B cell (primary cell): ENCODE data around the gene ZBTB47. TPM values are rescaled to one million over a fixed set of nuclear protein-coding genes. Genes with fewer than 3 reads are reported as not detected.

Experiments used
- ATAC-seq: fragments of 200-7000 bp; cut with Tn5 transposase; one replicate; pipeline ENCODE4 v1.10.0; 2021; ENCODE audit warnings: low read depth, mild to moderate bottlenecking, moderate number of reproducible peaks, moderate library complexity
- CTCF ChIA-PET: fragments of 350-600 bp; sonication (Branson Sonifier 250); formaldehyde crosslinking; loops from one replicate; lab custom pipeline; 2021; ENCODE audit warnings: antibody characterized with exemption, inconsistent platforms; lab: Charles Lee
- POLR2A ChIA-PET: fragments of 350-600 bp; sonication (Branson Sonifier 250); formaldehyde crosslinking; loops from one replicate; lab custom pipeline; 2021; ENCODE audit warnings: antibody characterized with exemption; lab: Charles Lee
- DNase-seq: peaks from one replicate; pipeline ENCODE4 v3.0.0; 2013
- H2AFZ ChIP-seq: 2 replicates; pipeline ENCODE4 v1.6.1; 2012; ENCODE audit warnings: mild to moderate bottlenecking, low read depth, low read length; ENCODE audit not compliant: insufficient read depth, poor library complexity, severe bottlenecking
- H3K27ac ChIP-seq, 2 donors: 1 replicate in 1 of 2; 2 replicates in 1 of 2; pipeline ENCODE4 v1.5.1; 2012 to 2013; ENCODE audit warnings: low read length in 2 of 2, mild to moderate bottlenecking in 2 of 2, moderate library complexity in 1 of 2
- H3K27me3 ChIP-seq, 4 experiments: fragments of 200-600 bp in 1 of 4; sonication (generic) in 1 of 4; replicated peaks in 1 of 4; 1 replicate in 2 of 4; 2 replicates in 2 of 4; pipeline versions ENCODE4 v1.6.1 to v1.7.0; 2013 to 2016; ENCODE audit warnings: low read length in 3 of 4, mild to moderate bottlenecking in 2 of 4, mixed read lengths in 1 of 4, moderate library complexity in 1 of 4; ENCODE audit not compliant: insufficient read depth in 4 of 4, control insufficient read depth in 3 of 4; ENCODE audit errors: control extremely low read depth in 1 of 4
- H3K36me3 ChIP-seq, 2 experiments: replicated peaks in 1 of 2; 1 replicate in 1 of 2; 2 replicates in 1 of 2; pipeline versions ENCODE4 v1.6.1 to v1.7.1; 2013; ENCODE audit warnings: low read length in 1 of 2; ENCODE audit not compliant: insufficient read depth in 2 of 2, control insufficient read depth in 1 of 2; ENCODE audit errors: control extremely low read depth in 1 of 2, extremely low read depth in 1 of 2
- H3K4me1 ChIP-seq, 2 donors: fragments of 200-600 bp in 1 of 2; sonication (generic) in 1 of 2; 1 replicate in 1 of 2; 2 replicates in 1 of 2; pipeline versions ENCODE4 v1.5.1 to v1.6.1; 2013 to 2017; ENCODE audit warnings: low read length in 2 of 2; ENCODE audit not compliant: control insufficient read depth in 2 of 2, insufficient read depth in 2 of 2
- H3K4me2 ChIP-seq: replicated peaks from 2 replicates; pipeline ENCODE3; 2012; ENCODE audit warnings: mild to moderate bottlenecking, low read depth, low read length; ENCODE audit not compliant: poor library complexity, severe bottlenecking
- H3K4me3 ChIP-seq, 5 experiments: fragments of 200-600 bp in 1 of 5; sonication (generic) in 1 of 5; 1 replicate in 3 of 5; 2 replicates in 2 of 5; pipeline versions ENCODE4 v1.5.1 to v1.7.0; 2011 to 2016; ENCODE audit warnings: low read length in 4 of 5, mild to moderate bottlenecking in 4 of 5, low read depth in 2 of 5, control low read depth in 1 of 5, moderate library complexity in 1 of 5; ENCODE audit not compliant: insufficient read depth in 1 of 5; ENCODE audit errors: control extremely low read depth in 1 of 5, extremely low read depth in 1 of 5
- H3K79me2 ChIP-seq: fragments of 200-600 bp; sonication (generic); one replicate; pipeline ENCODE4 v1.6.0; 2016; ENCODE audit warnings: low read length; ENCODE audit not compliant: control insufficient read depth, insufficient read depth
- H3K9ac ChIP-seq: fragments of 200-600 bp; sonication (generic); 2 replicates; pipeline ENCODE4 v1.6.1; 2017; ENCODE audit warnings: mild to moderate bottlenecking, low read length, moderate library complexity
- H3K9me3 ChIP-seq, 3 donors: one replicate each; pipeline versions ENCODE4 v1.6.1 to v1.7.1; 2013; ENCODE audit warnings: low read length in 2 of 3; ENCODE audit not compliant: control insufficient read depth in 2 of 3, insufficient read depth in 1 of 3; ENCODE audit errors: control extremely low read depth in 1 of 3
- H4K20me1 ChIP-seq: 2 replicates; pipeline ENCODE4 v1.6.0; 2012; ENCODE audit warnings: mild to moderate bottlenecking, low read length; ENCODE audit not compliant: insufficient read depth, control insufficient read depth, poor library complexity, severe bottlenecking
- H3K27ac Mint-ChIP-seq: one replicate; pipeline ENCODE4 v1.8.0; 2021; ENCODE audit warnings: mixed read lengths
- H3K27me3 Mint-ChIP-seq: one replicate; pipeline ENCODE4 v1.8.0; 2021; ENCODE audit warnings: mixed read lengths
- H3K4me1 Mint-ChIP-seq: one replicate; pipeline ENCODE4 v1.8.0; 2021; ENCODE audit warnings: mixed read lengths
- H3K4me3 Mint-ChIP-seq: one replicate; pipeline ENCODE4 v1.8.0; 2021; ENCODE audit warnings: mixed read lengths
- H3K9me3 Mint-ChIP-seq: one replicate; pipeline ENCODE4 v1.8.0; 2022; ENCODE audit warnings: mixed read lengths; ENCODE audit not compliant: insufficient read depth
- CTCF ChIP-seq: fragments of 200-600 bp; IDR thresholded peaks from one replicate; pipeline ENCODE4 v1.8.0; 2022; ENCODE audit warnings: antibody characterized with exemption, mild to moderate bottlenecking
- EZH2 ChIP-seq: IDR thresholded peaks from 2 replicates; pipeline ENCODE4 v1.6.1; 2012; ENCODE audit warnings: borderline replicate concordance, low read depth, mild to moderate bottlenecking, moderate library complexity, low read length; ENCODE audit not compliant: insufficient read depth, poor library complexity, severe bottlenecking
- WGBS: methylation state at CpG from one replicate; pipeline ENCODE4 v1.1.5; 2013; ENCODE audit warnings: missing lambda C conversion rate; ENCODE audit not compliant: insufficient coverage; 5-methylcytosine and 5-hydroxymethylcytosine counted together
- intact Hi-C: fragments of 100-400 bp; cut with micrococcal nuclease; formaldehyde crosslinking; loops from one replicate; pipeline ENCODE4 v1.10.0; 2022
- polyA plus RNA-seq: library from polyadenylated mRNA; depleted of rRNA; stranded (reverse); fragments of >200 nt; gene quantifications from 2 replicates; pipeline ENCODE4 v1.2.3, GENCODE V29; 2012
- total RNA-seq, 2 donors: library from RNA; stranded (reverse); fragments of 120-200 nt in 1 of 2; gene quantifications; 1 replicate in 1 of 2; 2 replicates in 1 of 2; pipeline versions ENCODE4 v1.2.3 to v1.2.4, GENCODE V29; 2013 to 2022

Gene ZBTB47
- total and polyA plus RNA-seq, 2 donors (not counting 1 experiment from before 2014, with no cell fraction given) = 0.34 to 1.6 TPM

DNA sequence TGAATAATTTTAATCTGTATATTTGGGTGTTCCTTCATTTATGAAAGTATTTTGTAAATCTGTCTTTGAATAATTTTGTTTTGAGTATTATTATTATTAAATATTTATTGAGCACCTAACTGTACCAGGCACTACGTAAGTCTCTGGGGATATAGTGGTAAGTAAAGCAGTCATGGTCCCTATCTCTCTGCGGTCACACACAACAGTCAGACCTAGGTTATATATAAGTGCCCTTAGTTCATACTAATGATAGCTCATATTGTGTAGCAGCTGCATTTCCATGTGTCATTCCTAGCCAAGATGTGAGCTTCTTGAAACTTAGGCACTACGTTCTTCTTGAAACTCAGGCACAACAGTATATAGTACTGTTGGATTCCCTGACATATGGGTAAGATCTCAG lies 40.6 kb upstream of the ZBTB47 start:
- Mint-ChIP-seq H3K4me1 (peaks cover 35% of the 10 kb centered on the region), H3K4me3 (no peak overlapping the region)
- H3K9ac ChIP-seq = no peak overlapping the region

More for the DNA sequence above, 40.6 kb upstream of the ZBTB47 start:
- H2AFZ ChIP-seq = no peak overlapping the region
- no peak for TF ChIP-seq CTCF
- TF ChIP-seq EZH2 = no peak
- no peaks in the 10 kb centered on the region for H3K27me3 ChIP-seq
- WGBS = no CpG with 5 or more reads among the region's 3 CpGs
- H3K4me1 ChIP-seq = peaks cover 2 to 18% of the 10 kb centered on the region in 2 donors
- H3K27ac ChIP-seq = peak overlapping the region in 1 of 2 donors; percentile 38
- Mint-ChIP-seq H3K27ac (no peak overlapping the region), H3K9me3 (no peaks in the 10 kb centered on the region), H3K27me3 (no peaks in the 10 kb centered on the region)
- CTCF ChIA-PET = interaction anchor here (0.8 to 2.7 kb wide), 9 partner anchors 8 to 66 kb away, joined by 3 to 13 read pairs (median 4); partner anchors contain the start of gene SEC22C
- H3K9me3 ChIP-seq = no peaks in the 10 kb centered on the region
- peaks cover 82% of the 10 kb centered on the region for H4K20me1 ChIP-seq
- peak; percentile 22 for DNase-seq
- no peak overlapping the region for H3K4me2 ChIP-seq
- peak; percentile 62 for ATAC-seq
- POLR2A ChIA-PET = interaction anchor here (1.2 kb wide), 1 partner anchor 12 kb away, joined by 5 read pairs; the partner anchor contains the start of gene NKTR
- no peak overlapping the region for H3K4me3 ChIP-seq
- intact Hi-C loops = loop anchor here (5.0 kb wide), 1 partner anchor 41 kb away; no protein-coding TSS in a partner anchor
- peaks cover 92% of the 10 kb centered on the region for H3K79me2 ChIP-seq
- peaks cover 4 to 14% of the 10 kb centered on the region in 2 experiments for H3K36me3 ChIP-seq
